Stimulated activated CD4-positive, alpha-beta T cell treated with anti-CD3 and anti-CD28 coated beads, Interleukin-1b, Interleukin-23, amount 100 ng/mL, for 24 hours (primary cell): ENCODE results near the gene SRGAP3.

Experiments
- DNase-seq, 4 experiments: peaks; one replicate each; pipeline ENCODE4 v3.0.0-alpha.2; 2020; ENCODE audit warnings: low read depth in 4 of 4, low spot score in 1 of 4

Gene SRGAP3

DNA sequence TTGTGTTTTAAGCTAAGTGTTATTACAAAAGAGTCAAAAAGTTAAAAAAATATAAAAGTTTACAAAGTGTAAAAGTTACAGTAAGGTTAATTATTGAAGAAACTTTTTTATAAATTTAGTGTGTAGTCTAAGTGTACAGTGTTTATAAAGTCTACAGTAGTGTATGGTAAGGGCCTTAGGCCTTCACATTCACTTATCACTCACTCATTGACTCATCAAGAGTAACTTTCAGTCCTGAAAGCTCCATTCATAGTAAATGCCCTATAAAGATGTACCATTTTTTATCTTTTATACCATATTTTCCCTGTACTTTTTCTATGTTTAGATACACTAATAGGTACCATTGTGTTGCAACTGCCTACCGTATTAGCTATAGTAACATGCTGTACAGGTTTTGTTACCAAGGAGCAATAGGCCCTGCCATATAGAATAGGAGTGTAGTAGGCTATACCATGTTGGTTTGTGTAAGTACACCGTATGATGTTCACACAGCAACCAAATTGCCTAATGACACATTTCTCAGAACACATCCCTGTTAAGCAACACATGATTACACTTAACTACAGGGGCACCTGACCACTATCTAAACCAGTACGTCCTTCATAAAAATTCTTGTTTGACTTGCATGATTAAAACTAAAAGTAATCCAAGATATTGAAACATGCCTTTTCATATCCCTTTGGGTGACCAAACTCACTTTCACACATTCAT lies 303.4 kb downstream of the SRGAP3 start:
- no peak for DNase-seq

DNA sequence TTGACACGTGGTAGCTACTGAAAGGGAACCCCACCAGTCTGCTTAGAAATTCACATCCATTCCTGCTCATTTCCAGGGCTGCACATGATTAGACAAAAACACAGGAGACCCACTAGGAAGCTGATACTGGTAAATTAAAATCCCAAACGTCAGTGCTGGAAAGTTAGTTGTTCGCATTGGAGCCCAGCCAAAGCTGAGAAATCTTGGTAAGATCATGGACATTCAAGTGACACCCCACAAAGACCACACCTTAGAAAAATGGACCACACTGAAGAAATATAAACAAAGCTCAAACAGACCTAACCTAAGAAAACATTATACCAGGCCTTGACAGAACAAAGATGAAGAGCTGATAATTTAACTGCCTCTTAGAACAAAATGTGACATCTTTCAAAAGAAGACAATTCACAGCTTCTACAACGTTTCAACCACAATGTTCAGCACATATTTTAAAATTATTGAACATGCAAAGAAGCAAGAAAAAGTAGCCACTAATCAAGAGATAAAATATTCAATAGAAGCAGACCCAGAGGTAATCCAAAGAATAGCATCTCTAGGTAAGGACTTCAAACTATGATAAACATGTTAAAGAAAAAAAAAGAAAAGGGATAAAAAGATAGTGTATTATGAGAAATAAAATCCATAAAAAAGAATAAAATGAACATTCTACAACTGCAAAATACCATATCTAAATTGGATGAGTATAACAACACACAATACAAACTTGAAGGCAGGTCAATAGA lies 306.5 kb downstream of the SRGAP3 start:
- DNase-seq, result no peak

DNA sequence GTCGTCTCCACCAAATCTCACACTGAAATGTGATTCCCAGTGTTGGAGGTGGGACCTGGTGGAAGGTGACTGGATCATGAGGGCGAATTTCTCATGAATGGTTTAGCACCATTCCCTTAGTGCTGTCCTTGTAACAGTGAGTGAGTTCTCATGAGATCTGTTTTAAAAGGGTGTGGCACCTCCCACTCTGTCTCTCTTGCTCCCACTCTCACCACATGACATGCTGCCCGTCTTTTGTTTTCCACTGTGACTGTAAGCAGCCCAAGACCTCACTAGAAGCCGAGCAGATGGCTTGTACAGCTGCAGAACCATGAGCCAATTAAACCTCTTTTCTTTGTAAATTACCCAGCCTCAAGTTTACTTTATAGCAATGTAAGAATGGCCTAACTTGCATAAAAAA lies 307.3 kb downstream of the SRGAP3 start:
- DNase-seq, result no peak

DNA sequence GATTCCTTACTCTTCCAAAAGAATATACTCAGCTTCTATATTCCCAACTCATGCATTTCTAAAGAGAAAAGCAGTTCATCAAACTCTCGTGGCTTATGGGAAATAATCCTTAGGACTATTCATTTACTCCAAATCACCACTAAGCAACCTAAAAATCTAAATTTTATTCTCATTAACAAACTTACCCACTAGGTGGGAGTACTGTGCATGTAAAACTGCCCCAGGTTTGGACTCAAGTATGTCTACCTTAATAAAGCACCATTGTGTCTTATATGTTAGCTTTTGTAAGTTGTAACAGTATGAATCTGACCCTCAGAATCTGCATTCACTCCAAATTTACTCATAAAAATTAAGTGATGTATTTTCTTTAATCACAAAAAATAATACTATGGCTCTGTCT lies 311.4 kb downstream of the SRGAP3 start:
- DNase-seq, result no peak

DNA sequence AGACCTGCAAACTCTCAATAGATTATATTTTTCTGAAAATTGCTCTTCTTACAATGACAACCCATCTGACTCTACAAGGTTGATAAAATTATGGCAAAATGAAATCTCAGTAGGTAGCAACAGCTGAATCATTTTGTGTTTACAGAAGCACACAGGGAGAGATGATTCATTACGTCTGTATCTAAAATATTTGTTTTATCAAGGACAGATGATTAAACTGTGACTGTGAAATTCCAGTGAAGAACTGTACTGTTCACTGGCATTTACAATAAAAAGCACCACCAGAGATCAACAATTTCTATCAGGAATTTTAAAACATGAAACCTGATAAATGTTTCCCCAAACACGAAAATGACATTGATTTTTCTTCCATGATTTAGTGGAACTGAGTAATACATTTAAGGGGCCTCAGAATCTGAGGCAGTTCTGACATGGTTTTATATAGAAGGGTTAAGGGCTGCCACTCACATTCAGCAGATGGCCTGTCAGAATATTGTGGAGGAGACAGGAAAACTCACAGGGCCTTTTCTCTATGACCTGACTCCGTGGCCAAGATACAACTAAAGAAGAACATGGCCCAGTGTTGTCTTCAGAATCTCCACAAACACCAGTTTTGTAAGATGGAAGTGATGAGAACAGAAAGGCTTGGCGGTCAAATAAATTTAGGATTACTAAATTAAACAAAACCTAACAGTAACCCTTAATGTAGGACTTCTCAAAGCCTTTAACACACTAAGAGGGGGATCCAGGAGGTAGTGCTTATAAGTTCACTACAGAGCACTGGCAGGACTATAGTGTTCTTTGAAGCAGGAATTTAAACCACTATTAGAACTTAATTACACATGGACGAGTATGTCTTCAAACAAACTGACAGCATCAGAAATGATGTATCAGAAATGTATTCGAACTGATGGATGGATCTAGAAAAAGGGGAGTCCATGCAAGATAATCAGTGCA lies 312.1 kb downstream of the SRGAP3 start:
- no peak for DNase-seq

DNA sequence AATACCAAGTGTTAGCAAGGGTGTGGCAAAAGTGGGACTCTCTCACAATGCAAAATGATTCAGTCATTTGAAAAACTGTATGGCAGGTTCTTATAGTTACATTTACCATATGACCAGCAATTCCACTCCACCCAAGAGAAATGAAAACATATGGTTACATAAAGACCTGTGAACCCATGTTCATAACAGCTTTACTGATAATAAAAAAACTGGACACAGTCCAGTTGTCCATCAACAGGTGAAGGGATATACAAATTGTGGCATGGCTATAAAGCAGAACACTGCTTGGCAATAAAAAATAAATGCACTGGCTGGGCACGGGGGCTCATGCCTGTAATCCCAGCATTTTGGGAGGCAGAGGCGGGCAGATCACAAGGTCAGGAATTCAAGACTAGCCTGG lies 316.9 kb downstream of the SRGAP3 start:
- no peak for DNase-seq

DNA sequence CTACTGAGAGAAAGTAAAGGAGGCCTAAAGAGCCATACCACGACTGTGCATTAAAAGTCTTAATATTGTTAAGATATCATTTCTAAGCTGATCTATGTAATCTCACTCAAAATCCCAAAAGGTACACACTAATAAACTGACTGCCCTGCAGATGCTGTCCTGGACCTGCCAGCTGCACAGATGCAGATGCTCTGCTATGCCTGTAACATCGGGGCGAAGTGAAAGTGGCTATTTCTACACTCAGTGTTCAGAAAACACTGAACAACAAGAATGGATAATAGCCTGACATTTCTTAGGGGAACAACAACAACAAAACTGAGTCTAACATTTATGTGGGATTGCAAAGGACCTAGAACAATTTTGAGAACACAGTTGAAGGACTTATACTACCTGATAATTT lies 318.1 kb downstream of the SRGAP3 start:
- no peak for DNase-seq
